ENCODE measurements around the gene ASMTL.

The ASMTL gene

GRCh38 chrX:1481636-1482529, 29.2 kb upstream of the ASMTL start:
- peak; percentile 75 to 76 for DNase-seq

- peak in 1 of 2 donors; percentile 16 for DNase-seq
Observed at GRCh38 chrX:1480082-1480785, 27.5 kb upstream of the ASMTL start.

DNA sequence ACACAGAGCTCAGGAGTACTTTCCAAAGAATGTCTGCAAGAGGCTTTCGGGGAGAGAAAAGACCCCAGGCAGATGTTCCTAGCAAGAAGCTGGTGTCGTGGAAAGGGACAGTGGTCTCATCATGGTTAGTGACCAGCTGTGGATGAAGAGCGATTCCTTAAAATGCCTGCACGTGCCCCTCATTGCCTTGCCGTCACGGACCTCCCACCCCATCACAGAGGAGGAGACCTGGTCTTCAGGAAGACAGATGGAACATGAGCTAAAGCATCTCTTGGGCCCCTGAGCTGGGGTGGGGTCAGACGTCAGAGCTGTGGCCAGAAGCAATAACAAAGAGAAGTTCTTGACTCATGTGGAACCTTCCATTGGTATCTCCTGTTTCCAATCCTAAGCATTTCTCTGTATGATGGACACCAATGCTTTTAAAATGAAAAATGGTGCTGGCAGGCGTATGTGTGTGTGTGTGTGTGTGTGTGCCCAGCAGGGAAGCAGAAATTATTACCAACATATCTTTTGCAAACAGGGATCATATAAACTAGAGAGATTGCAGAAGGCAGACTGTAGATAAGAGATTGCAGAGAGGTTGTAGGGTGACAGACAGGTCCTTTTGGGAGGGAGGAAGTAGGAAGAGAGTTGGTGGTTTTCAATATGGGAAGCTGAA, 25.2 kb upstream of the ASMTL start:
- DNase-seq, result no peak

GRCh38 chrX:1477229-1477628, 24.5 kb upstream of the ASMTL start:
- no peak for DNase-seq

- no peak for DNase-seq
Observed at GRCh38 chrX:1476682-1477081, 24.0 kb upstream of the ASMTL start.

GRCh38 chrX:1475881-1476280, 23.2 kb upstream of the ASMTL start:
- DNase-seq, result no peak

DNA sequence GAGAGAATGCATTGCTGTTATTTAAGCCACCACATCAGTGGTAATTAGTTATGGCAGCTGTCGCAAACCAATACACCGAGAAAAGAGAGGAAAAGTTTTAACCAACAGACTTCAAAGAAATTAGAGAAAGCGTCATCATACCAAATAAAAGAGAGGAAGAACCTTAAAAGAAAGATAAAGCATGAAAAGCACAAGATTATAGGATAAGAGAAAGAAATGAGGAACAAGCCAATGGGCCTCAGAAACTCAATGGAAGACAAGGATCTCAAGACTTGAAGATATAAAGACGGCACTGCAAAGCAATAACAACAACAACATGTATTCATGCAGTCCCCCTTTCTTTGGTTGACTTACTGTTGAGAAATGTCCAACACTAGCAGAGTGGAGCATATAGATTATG, 22.8 kb upstream of the ASMTL start:
- no peak for DNase-seq

- DNase-seq, result peak in 1 of 2 donors; percentile 4
Observed at GRCh38 chrX:1474593-1474992, 21.9 kb upstream of the ASMTL start.

GRCh38 chrX:1472975-1473374, 20.3 kb upstream of the ASMTL start:
- DNase-seq, result no peak

DNA sequence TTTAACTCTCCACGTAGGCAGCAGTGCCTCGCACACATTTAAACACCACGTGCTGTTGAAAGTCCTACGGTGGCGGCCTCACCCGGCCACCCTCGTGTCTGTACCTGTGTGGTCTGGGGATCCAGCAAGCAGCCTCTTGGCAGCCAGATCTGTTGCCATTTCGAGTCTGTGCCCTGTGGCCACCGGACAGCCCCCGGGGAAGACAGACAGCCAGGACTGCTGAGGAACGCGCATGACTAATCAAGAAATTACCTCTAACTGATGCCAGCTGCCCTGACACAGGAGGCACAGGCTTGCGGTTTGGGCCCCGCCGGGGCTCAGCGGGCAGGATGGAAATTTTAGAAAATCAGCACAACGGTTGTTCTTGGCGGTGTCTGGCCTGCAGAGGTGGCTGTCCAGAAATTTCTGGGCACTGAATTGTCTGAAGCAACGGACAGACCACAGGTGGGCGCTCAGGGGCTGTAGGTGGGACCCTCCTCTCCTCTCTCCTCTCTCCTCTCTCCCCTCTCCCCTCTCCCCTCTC, 15.6 kb upstream of the ASMTL start:
- peak; percentile 76 to 78 for DNase-seq

DNA sequence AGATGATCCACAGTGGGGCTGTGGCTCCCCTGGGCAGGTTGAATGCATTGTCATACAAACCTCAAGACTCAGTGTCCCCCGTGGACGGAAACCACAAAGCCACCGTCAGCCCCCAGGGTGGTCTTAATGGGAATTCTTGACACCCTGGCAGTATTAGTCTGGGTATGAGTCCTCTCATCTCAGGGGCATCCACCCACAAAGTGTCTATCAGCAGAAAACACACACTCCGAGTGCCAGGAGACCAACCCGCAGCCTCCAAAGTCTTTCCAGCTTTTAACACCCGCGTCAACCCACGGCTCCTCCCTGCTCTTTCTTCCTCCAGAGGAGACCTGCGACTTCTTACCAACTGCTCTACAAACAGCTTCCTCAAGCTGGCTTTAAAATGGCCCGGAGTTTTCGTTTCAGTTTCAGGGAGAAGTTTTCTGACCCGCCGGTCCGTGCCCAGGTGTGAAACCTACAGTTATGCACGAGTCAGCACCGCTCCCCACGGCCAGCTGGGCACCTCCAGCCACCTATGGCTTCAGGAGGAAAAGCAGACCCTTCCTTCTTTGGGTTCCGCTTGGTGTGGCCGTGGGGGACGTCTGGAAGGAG, 14.4 kb upstream of the ASMTL start:
- peak in 1 of 2 donors; percentile 49 for DNase-seq

GRCh38 chrX:1466232-1466661, 13.5 kb upstream of the ASMTL start:
- DNase-seq, result peak in 1 of 2 donors; percentile 15

DNA sequence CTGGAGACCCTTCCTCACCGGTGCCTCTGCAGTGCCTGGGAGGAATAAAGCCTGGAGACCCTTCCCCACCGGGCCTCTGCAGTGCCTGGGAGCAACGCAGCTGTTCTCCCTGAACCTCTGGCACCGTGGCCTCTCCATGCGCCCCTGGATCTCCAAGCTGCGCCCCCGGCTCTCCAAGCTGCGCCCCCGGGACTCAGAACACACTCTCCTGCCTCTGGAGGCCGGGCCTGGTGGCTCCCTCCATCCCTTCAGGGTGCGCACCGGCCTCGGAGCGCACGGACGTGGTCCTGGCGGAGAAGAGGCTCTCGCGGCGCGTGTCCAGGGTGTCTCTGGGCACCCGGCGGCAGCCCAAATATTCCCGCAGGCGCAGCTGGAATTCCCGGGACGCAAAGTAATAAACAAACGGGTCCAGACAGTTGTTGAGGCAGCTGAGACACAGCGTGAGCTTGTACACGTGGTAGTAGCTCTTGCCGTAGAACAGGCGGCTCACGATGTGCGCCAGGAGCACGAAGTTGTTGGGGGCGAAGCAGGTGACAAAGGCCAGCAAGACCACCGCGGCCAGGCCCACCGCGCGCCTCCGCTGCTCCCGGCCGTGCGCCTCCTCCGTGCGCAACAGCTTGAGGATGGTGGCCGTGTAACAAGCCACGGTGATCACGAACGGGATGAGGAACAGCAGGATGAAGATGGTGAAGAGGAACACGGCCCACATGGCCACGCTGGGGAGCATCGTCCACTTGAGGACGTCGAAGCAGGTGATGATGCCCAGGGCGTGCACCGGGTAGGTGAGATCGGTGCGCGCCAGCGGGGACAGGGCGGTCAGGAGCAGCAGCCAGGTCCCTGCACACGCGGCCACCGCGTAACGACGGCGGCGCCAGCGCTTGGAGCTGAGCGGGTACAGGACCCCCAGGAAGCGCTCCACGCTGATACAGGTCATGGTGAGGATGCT, 12.8 kb upstream of the ASMTL start:
- peak in 1 of 2 donors; percentile 16 for DNase-seq

GRCh38 chrX:1464971-1465285, 12.2 kb upstream of the ASMTL start:
- peak in 1 of 2 donors; percentile 32 for DNase-seq

DNA sequence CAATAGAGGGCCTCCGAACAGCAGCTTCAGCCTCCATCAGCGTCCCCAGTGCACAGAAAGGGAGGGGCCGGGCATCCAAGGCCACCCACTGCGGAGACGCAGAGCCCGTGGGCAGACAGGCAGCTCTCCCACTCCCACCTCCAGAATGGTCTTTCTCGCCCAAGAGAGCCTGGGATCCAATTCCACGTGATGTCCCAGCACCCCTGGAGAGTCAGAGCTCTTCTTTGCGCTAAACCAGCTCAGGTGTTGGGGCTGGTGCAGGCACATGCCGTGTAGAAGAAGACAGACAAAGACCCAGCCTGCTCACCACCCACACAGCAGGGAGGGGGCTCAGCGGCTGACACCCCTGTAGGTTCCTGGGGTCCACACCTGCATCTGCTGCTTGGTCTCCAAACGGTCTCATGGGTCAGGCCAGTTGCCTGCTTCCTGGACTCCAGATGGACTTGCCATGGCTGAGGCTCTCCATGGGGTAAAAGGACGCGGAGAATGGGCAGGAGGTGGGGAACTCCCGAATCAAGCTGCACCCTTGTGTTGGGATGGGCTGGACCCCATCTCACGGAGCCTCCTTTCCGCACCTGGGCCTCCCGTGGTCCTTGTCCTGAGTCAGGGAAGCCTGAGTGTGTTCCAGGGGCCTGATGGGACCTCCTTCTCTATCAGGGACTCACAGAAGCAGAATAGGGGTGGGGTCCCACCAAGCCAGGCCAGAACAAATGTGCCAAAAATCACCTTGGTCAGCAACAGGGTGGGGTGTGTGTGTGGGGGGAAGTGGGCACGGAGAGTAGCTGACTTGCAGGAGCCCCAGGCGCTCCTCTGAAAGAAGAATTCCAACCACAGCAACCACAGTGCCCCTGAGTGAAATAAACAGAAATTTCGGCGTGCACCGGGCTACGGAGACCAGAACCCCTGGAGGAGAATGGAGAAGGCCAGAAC, 11.6 kb upstream of the ASMTL start:
- DNase-seq, result peak in 1 of 2 donors; percentile 17

DNA sequence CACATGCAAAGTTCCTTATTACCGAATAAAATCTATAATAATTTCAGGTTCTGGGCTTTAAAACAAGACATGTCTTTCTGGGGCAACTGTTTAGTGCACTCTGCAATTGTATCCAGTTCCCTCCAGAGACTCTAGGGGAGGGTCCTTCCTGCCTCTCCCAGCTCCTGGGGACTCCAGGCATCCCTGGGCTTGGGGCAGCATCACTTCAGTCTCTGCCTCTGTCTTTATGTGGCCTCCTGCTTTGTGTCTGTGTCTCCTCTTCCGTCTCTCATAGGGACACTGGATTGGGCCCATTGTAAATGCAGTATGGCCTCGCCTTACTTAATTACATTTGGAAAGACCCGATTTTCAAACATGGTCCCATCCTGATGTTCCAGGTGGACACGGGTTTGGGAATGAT, 10.9 kb upstream of the ASMTL start:
- DNase-seq, result no peak

DNA sequence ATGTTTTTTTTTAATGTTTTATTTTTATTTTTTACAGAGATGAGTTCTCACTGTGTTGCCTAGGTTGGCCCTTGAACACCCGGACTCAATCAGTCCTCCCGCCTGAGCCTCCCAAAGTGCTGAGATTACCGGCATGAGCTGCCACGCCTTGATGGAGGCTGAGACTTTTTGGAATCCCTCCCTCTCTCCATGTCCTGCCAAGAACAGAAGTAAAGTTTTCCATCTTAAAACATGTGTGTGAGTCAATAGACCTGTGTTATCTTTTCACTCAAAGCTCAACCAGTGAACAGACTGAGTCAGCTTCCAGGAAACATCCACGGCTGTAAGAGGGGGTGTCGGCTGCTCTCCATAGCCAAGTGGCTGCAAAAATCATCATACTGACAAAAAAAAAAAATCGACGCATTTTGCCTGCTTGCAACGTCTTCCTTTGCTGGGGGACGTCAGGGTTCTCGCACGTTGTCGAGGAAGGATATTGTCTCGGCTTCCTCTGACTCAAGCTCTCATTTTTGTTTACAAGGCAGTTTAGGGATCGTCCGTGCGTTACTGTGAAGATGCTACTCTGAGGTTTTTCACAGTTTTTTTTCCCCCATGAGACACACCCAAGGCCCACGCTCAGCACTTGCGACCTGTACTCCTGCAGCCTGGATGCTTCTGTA, 10.0 kb upstream of the ASMTL start:
- peak; percentile 66 to 76 for DNase-seq

- DNase-seq, result no peak
Observed at GRCh38 chrX:1462110-1462509, 9.4 kb upstream of the ASMTL start.

DNA sequence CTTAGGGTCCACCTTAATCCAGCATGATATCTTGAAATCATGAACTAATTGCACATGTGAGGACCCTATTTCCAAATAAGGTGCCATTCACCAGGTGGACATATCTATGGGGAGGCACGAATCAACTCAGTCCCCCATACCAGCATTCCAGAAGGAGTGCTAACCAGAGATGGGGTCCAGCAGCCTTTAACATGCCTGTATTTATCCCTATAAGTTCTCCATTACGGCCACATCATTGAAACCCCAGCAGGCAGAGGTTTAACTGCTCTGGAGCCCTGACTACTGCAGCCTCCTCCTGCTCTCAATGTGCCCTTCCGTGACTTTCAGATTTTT, 3.2 kb upstream of the ASMTL start:
- peak in 1 of 2 donors; percentile 12 for DNase-seq

All from stimulated activated CD4-positive, alpha-beta T cell treated with anti-CD3 and anti-CD28 coated beads, Interleukin-2, amount 100 ng/mL, for 24 hours (primary cell).